ENCODE measurements around the gene FBXW4.

FBXW4 gene

GRCh38 chr10:101694674-101695403 lies at the start of gene FBXW4:
Gene FBXW4 (minus strand): TSS chr10:101695170. CDS start chr10:101695105, 65 bp downstream.
- DNase-seq = peak; percentile 90

- no peak for DNase-seq
Observed at GRCh38 chr10:101744267-101744666, 49.3 kb upstream of the FBXW4 start.

- DNase-seq = no peak
Observed at GRCh38 chr10:101741938-101742337, 47.0 kb upstream of the FBXW4 start.

- no peak for DNase-seq
Observed at GRCh38 chr10:101736666-101737065, 41.7 kb upstream of the FBXW4 start.

- no peak for DNase-seq
Observed at GRCh38 chr10:101732096-101732495, 37.1 kb upstream of the FBXW4 start.

GRCh38 chr10:101726115-101726387 lies 31.1 kb upstream of the FBXW4 start:
- no peak for DNase-seq

- DNase-seq = no peak
Observed at GRCh38 chr10:101725296-101726114, 30.5 kb upstream of the FBXW4 start.

- no peak for DNase-seq
Observed at GRCh38 chr10:101724446-101724845, 29.5 kb upstream of the FBXW4 start.

GRCh38 chr10:101723176-101723575 lies 28.2 kb upstream of the FBXW4 start:
- DNase-seq = no peak

GRCh38 chr10:101721806-101722205 lies 26.8 kb upstream of the FBXW4 start:
- no peak for DNase-seq

- DNase-seq = no peak
Observed at GRCh38 chr10:101720606-101721230, 25.7 kb upstream of the FBXW4 start.

GRCh38 chr10:101718690-101719275 lies 23.8 kb upstream of the FBXW4 start:
- DNase-seq = no peak

GRCh38 chr10:101716891-101717659 lies 22.1 kb upstream of the FBXW4 start:
- DNase-seq = no peak

- DNase-seq = no peak
Observed at GRCh38 chr10:101712997-101713396, 18.0 kb upstream of the FBXW4 start.

- no peak for DNase-seq
Observed at GRCh38 chr10:101710793-101711192, 15.8 kb upstream of the FBXW4 start.

- DNase-seq = no peak
Observed at GRCh38 chr10:101710059-101710695, 15.2 kb upstream of the FBXW4 start.

- DNase-seq = no peak
Observed at GRCh38 chr10:101709359-101710058, 14.5 kb upstream of the FBXW4 start.

- DNase-seq = no peak
Observed at GRCh38 chr10:101708870-101709269, 13.9 kb upstream of the FBXW4 start.

- no peak for DNase-seq
Observed at GRCh38 chr10:101708073-101708472, 13.1 kb upstream of the FBXW4 start.

- no peak for DNase-seq
Observed at GRCh38 chr10:101704331-101704730, 9.4 kb upstream of the FBXW4 start.

GRCh38 chr10:101696632-101697031 lies 1.7 kb upstream of the FBXW4 start:
- no peak for DNase-seq

All from activated CD8-positive, alpha-beta memory T cell treated with anti-CD3 and anti-CD28 coated beads for 24 hours (primary cell).